CD4-positive, alpha-beta T cell treated with Interleukin-2 at 100 ng/mL for 4 hours (primary cell): ENCODE measurements around the gene STRBP.

Source experiments
- DNase-seq: peaks from one replicate; pipeline ENCODE4 v3.0.0-alpha.2; 2020; ENCODE audit warnings: low spot score

Gene STRBP

GRCh38 chr9:123128591-123128990 lies 139.8 kb downstream of the STRBP start:
- no peak for DNase-seq

GRCh38 chr9:123127512-123128075 lies 140.8 kb downstream of the STRBP start:
- no peak for DNase-seq

- DNase-seq = no peak
These were observed 146.9 kb downstream of the STRBP start for GRCh38 chr9:123121457-123121856.

- DNase-seq = no peak
These were observed 147.4 kb downstream of the STRBP start for GRCh38 chr9:123120953-123121352.

- no peak for DNase-seq
These were observed 148.3 kb downstream of the STRBP start for GRCh38 chr9:123120131-123120530.

GRCh38 chr9:123119566-123119965 lies 148.8 kb downstream of the STRBP start:
- no peak for DNase-seq

GRCh38 chr9:123116036-123116435 lies 152.3 kb downstream of the STRBP start:
- no peak for DNase-seq

GRCh38 chr9:123115146-123115913 lies 153.1 kb downstream of the STRBP start:
- no peak for DNase-seq

GRCh38 chr9:123113185-123113584 lies 155.2 kb downstream of the STRBP start:
- no peak for DNase-seq

- no peak for DNase-seq
These were observed 156.1 kb downstream of the STRBP start for GRCh38 chr9:123112015-123112975.

GRCh38 chr9:123111427-123112014 lies 156.9 kb downstream of the STRBP start:
- DNase-seq = no peak

- no peak for DNase-seq
These were observed 158.7 kb downstream of the STRBP start for GRCh38 chr9:123109540-123110279.

- DNase-seq = no peak
These were observed 159.4 kb downstream of the STRBP start for GRCh38 chr9:123108976-123109375.

- DNase-seq = no peak
These were observed 160.6 kb downstream of the STRBP start for GRCh38 chr9:123107639-123108285.

- no peak for DNase-seq
These were observed 162.9 kb downstream of the STRBP start for GRCh38 chr9:123105490-123105889.

- no peak for DNase-seq
These were observed 163.6 kb downstream of the STRBP start for GRCh38 chr9:123104807-123105206.

GRCh38 chr9:123102375-123103113 lies 165.8 kb downstream of the STRBP start:
- no peak for DNase-seq

- no peak for DNase-seq
These were observed 168.8 kb downstream of the STRBP start for GRCh38 chr9:123099548-123099947.

- no peak for DNase-seq
These were observed 169.3 kb downstream of the STRBP start for GRCh38 chr9:123099042-123099441.

GRCh38 chr9:123098096-123098459 lies 170.3 kb downstream of the STRBP start:
- no peak for DNase-seq
